T-cell (primary cell): ENCODE data around the gene ACAA2. TPM values are rescaled to one million over a fixed set of nuclear protein-coding genes. Genes with fewer than 3 reads are reported as not detected.

Source experiments
- ATAC-seq, 4 experiments: fragments of 200-7000 bp in 3 of 4; fragments of 150-1000 bp in 1 of 4; cut with Tn5 transposase; replicated peaks in 1 of 4; 1 replicate in 3 of 4; 2 replicates in 1 of 4; pipeline ENCODE4 v1.10.0; 2021; ENCODE audit warnings: moderate library complexity in 3 of 4, mild to moderate bottlenecking in 2 of 4, moderate number of reproducible peaks in 1 of 4
- CTCF ChIA-PET, 2 donors: fragments of 300-600 bp; sonication (Branson Sonifier 250); formaldehyde crosslinking; loops; one replicate each; lab custom pipeline; 2022; ENCODE audit warnings: antibody characterized with exemption in 2 of 2; lab: Charles Lee
- POLR2A ChIA-PET, 2 donors: fragments of 300-600 bp; sonication (Branson Sonifier 250); formaldehyde crosslinking; loops; one replicate each; lab custom pipeline; 2022; ENCODE audit warnings: antibody characterized with exemption in 2 of 2; lab: Charles Lee
- DNase-seq, 35 experiments: peaks; one replicate each; pipeline versions ENCODE4 v3.0.0 to v3.0.0-alpha.2; 2013 to 2023
- H3K27ac ChIP-seq: one replicate; pipeline ENCODE4 v1.5.1; 2013; ENCODE audit warnings: low read length
- H3K27me3 ChIP-seq, 2 experiments: replicated peaks in 1 of 2; 1 replicate in 1 of 2; 2 replicates in 1 of 2; pipeline versions ENCODE4 v1.6.1 to v1.7.0; 2013; ENCODE audit warnings: low read length in 1 of 2, mixed read lengths in 1 of 2; ENCODE audit not compliant: control insufficient read depth in 2 of 2, insufficient read depth in 2 of 2; ENCODE audit errors: extremely low read depth in 1 of 2
- H3K36me3 ChIP-seq, 2 donors: 1 replicate in 1 of 2; 2 replicates in 1 of 2; pipeline versions ENCODE4 v1.6.1 to v1.7.0; 2013; ENCODE audit warnings: low read length in 1 of 2; ENCODE audit not compliant: control insufficient read depth in 2 of 2, insufficient read depth in 1 of 2; ENCODE audit errors: extremely low read depth in 1 of 2
- H3K4me1 ChIP-seq, 2 experiments: 1 replicate in 1 of 2; 2 replicates in 1 of 2; pipeline versions ENCODE4 v1.6.1 to v1.7.0; 2013; ENCODE audit warnings: low read length in 2 of 2, mixed read lengths in 1 of 2; ENCODE audit not compliant: insufficient read depth in 2 of 2, control insufficient read depth in 1 of 2; ENCODE audit errors: extremely low read depth in 1 of 2
- H3K4me3 ChIP-seq, 2 donors: 1 replicate in 1 of 2; 2 replicates in 1 of 2; pipeline versions ENCODE4 v1.5.1 to v1.7.0; 2013; ENCODE audit warnings: mild to moderate bottlenecking in 2 of 2, low read length in 1 of 2, moderate library complexity in 1 of 2; ENCODE audit not compliant: control insufficient read depth in 1 of 2; ENCODE audit errors: extremely low read depth in 1 of 2
- H3K9me3 ChIP-seq: 2 replicates; pipeline ENCODE4 v1.7.0; 2013
- H3K27ac Mint-ChIP-seq, 2 donors: one replicate each; pipeline ENCODE4 v1.8.0; 2020 to 2021; ENCODE audit warnings: mild to moderate bottlenecking in 2 of 2, mixed read lengths in 2 of 2
- H3K27me3 Mint-ChIP-seq, 2 donors: one replicate each; pipeline ENCODE4 v1.8.0; 2021 to 2022; ENCODE audit warnings: mixed read lengths in 2 of 2
- H3K36me3 Mint-ChIP-seq: one replicate; pipeline ENCODE4 v1.8.0; 2021; ENCODE audit warnings: mixed read lengths
- H3K4me1 Mint-ChIP-seq, 3 donors: one replicate each; pipeline ENCODE4 v1.8.0; 2020 to 2022; ENCODE audit warnings: mixed read lengths in 3 of 3, mild to moderate bottlenecking in 1 of 3
- H3K4me3 Mint-ChIP-seq, 3 donors: one replicate each; pipeline ENCODE4 v1.8.0; 2020 to 2022; ENCODE audit warnings: mild to moderate bottlenecking in 3 of 3, mixed read lengths in 3 of 3, moderate library complexity in 3 of 3
- H3K9me3 Mint-ChIP-seq, 3 donors: one replicate each; pipeline ENCODE4 v1.8.0; 2020 to 2022; ENCODE audit warnings: mixed read lengths in 3 of 3
- WGBS: methylation state at CpG from one replicate; pipeline ENCODE4 v1.1.5; 2013; ENCODE audit warnings: missing lambda C conversion rate; ENCODE audit not compliant: insufficient coverage; 5-methylcytosine and 5-hydroxymethylcytosine counted together
- total RNA-seq, 35 experiments: library from RNA in 6 of 35; stranded (reverse) in 6 of 35; fragments of 120-200 nt in 1 of 35; gene quantifications; one replicate each; pipeline versions ENCODE4 v1.2.1 to v1.2.4 and lab custom pipeline; 2013 to 2026

Gene ACAA2
- total RNA-seq, 5 donors from 2014 or later (not counting 1 experiment from before 2014, with no cell fraction given), result 20.1 to 34.1 (median 28.3) TPM

DNA sequence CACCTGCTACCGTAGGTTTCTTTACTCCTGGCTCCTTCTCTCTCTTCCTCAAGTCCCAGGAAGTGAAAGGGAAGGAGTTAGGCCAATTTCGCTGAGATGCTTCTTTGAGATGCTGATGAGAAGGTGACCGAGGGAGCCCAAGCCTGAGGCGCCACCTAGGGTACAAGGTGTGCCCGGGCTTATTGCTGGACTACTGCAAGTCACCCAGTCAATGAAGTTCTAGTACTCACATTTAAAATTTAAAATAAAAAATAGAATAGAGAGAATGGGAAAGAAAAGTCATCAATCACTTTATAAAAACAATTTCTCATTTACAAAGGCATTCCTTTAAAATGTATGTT lies 45.3 kb downstream of the ACAA2 start:
- Mint-ChIP-seq H3K36me3 (no peaks in the 10 kb centered on the region), H3K9me3 (no peaks in the 10 kb centered on the region), H3K27ac (no peak overlapping the region), H3K27me3 (no peaks in the 10 kb centered on the region), H3K4me3 (no peak overlapping the region), H3K4me1 (peaks cover 0 to 7% (median 5%) of the 10 kb centered on the region in 3 donors)
- no CpG with 5 or more reads among the region's 5 CpGs for WGBS
- Histone ChIP-seq H3K27me3 (no peaks in the 10 kb centered on the region), H3K27ac (no peak overlapping the region), H3K9me3 (no peaks in the 10 kb centered on the region), H3K4me1 (no peaks in the 10 kb centered on the region), H3K36me3 (no peaks in the 10 kb centered on the region), H3K4me3 (no peak overlapping the region)
- CTCF ChIA-PET, result no interaction called here
- POLR2A ChIA-PET, result no interaction called here
- ATAC-seq (no peak), DNase-seq (peak in 4 of 35 experiments; percentile 5 to 44 (median 10))

DNA sequence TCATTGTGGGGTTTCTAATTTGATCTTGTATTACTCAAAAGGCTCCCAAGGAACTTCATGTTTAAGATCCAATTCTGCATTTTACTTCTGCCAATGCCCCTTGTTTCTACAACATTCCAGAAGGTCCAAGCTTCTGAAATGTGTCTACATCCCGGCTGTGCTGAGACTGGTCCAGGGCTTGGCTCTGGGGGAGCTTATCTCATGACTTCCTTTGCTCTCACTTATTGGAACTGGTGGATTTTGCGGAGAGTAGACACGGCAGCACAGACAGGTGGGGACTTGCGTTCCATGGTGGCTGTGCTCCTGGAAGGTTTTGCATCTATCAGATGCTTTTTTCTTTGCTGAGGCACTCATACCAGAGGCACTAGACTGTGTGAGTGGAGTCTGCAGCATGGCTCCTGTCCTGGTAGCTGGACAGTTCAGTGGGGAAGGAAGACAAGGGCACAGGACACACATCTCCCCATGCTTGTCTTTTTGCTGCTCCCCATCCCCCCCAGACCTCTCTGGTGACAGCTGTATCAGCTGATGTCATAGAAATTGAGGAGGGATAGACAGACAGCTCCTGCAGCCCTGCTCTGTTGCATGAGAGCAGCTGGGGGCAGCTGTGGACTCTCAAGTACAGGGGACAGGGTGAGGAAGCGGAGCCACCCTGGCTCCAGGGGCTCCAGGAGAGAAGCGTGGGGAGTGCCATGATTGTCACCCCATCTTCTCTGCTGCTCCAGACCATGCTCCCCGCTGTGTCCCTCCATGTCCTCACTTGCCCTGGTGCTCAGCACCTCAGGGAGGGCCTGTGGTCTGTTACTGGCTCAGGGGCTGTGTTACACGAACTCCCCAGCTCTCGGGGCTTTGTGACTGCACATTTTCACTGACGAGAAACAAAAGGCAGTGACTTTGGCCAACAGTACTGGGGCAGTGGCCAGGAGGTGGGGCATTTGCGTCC lies 46.0 kb downstream of the ACAA2 start:
- Histone ChIP-seq H3K4me3 (no peak overlapping the region), H3K9me3 (no peaks in the 10 kb centered on the region), H3K27me3 (no peaks in the 10 kb centered on the region), H3K4me1 (no peaks in the 10 kb centered on the region), H3K36me3 (no peaks in the 10 kb centered on the region), H3K27ac (no peak overlapping the region)
- H3K4me3 Mint-ChIP-seq, result no peak overlapping the region
- no peaks in the 10 kb centered on the region for H3K9me3 Mint-ChIP-seq
- POLR2A ChIA-PET, result no interaction called here
- H3K27me3 Mint-ChIP-seq, result no peaks in the 10 kb centered on the region
- H3K27ac Mint-ChIP-seq, result no peak overlapping the region
- peaks cover 0 to 7% (median 5%) of the 10 kb centered on the region in 3 donors for H3K4me1 Mint-ChIP-seq
- WGBS, result 97% methylated on average over 10 of the region's 11 CpGs
- no peaks in the 10 kb centered on the region for H3K36me3 Mint-ChIP-seq
- CTCF ChIA-PET, result no interaction called here
- ATAC-seq, result no peak
- DNase-seq, result no peak

DNA sequence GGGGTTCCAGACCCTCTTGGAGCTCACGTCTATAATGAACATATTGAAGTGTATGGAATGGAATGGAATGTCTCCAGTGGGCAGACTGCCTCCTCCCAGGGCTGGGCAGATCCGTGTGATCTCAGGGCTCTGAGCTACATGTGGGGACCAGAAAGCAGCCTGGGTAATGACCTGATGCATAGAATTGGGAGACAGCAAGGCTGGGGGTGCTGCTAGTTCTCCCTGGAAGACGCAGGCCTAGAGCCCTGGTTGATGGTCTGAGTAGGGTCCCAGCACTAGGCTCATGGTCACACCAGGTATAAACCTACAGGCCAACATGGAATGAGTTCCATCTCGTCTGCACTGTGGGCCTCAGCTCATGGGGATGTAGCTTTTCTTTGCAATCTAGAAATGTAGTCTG lies 46.7 kb downstream of the ACAA2 start:
- WGBS, result 76% methylated on average over 4 of the region's 4 CpGs
- Mint-ChIP-seq H3K27ac (no peak overlapping the region), H3K9me3 (no peaks in the 10 kb centered on the region), H3K4me3 (no peak overlapping the region), H3K27me3 (no peaks in the 10 kb centered on the region), H3K36me3 (no peaks in the 10 kb centered on the region), H3K4me1 (peaks cover 0 to 7% (median 5%) of the 10 kb centered on the region in 3 donors)
- CTCF ChIA-PET, result interaction anchor here in 1 of 2 donors (0.6 to 0.9 kb wide), 2 partner anchors 15 to 16 kb away, joined by 3 to 5 read pairs; no protein-coding TSS in a partner anchor
- H3K27ac ChIP-seq, result no peak overlapping the region
- no peaks in the 10 kb centered on the region for H3K36me3 ChIP-seq
- H3K4me3 ChIP-seq, result no peak overlapping the region
- ATAC-seq (no peak), DNase-seq (no peak)
- POLR2A ChIA-PET, result no interaction called here
- H3K4me1 ChIP-seq, result no peaks in the 10 kb centered on the region
- no peaks in the 10 kb centered on the region for H3K27me3 ChIP-seq
- H3K9me3 ChIP-seq, result no peaks in the 10 kb centered on the region

DNA sequence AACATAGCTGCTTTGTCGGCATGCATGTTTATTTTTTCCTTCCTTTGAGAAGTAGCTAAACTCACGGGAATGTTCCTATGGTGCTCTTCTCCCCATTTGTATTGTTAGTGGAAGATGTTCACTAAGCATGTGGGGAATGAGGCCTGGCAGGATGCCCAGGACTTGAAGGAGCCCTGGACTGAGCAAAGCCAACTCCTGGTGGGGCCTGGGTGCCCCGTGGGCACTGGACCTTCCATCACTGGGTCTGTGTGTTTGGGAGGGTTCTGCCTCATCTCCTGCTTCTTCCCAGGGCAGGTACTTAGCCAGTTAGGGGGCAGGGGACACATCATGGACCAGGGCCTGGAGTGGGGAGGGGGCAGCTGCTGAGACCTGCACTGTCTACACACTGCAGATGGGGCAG lies 49.3 kb downstream of the ACAA2 start:
- no peak overlapping the region for H3K4me3 Mint-ChIP-seq
- no peaks in the 10 kb centered on the region for H3K9me3 ChIP-seq
- peaks cover 0 to 7% (median 5%) of the 10 kb centered on the region in 3 donors for H3K4me1 Mint-ChIP-seq
- H3K27ac ChIP-seq, result no peak overlapping the region
- whole genome bisulfite sequencing, result 40% methylated on average over 1 of the region's 3 CpGs
- CTCF ChIA-PET, result no interaction called here
- POLR2A ChIA-PET, result interaction anchor here in 1 of 2 donors (0.6 kb wide), 1 partner anchor 1059 kb away, joined by 3 read pairs; no protein-coding TSS in a partner anchor
- peaks cover 0 to 7% of the 10 kb centered on the region in 2 experiments for H3K27me3 ChIP-seq
- H3K27me3 Mint-ChIP-seq, result no peaks in the 10 kb centered on the region
- DNase-seq (no peak), ATAC-seq (no peak)
- no peaks in the 10 kb centered on the region for H3K36me3 Mint-ChIP-seq
- H3K4me1 ChIP-seq, result no peaks in the 10 kb centered on the region
- no peaks in the 10 kb centered on the region for H3K36me3 ChIP-seq
- no peak overlapping the region for H3K4me3 ChIP-seq
- H3K9me3 Mint-ChIP-seq, result no peaks in the 10 kb centered on the region
- H3K27ac Mint-ChIP-seq, result no peak overlapping the region

DNA sequence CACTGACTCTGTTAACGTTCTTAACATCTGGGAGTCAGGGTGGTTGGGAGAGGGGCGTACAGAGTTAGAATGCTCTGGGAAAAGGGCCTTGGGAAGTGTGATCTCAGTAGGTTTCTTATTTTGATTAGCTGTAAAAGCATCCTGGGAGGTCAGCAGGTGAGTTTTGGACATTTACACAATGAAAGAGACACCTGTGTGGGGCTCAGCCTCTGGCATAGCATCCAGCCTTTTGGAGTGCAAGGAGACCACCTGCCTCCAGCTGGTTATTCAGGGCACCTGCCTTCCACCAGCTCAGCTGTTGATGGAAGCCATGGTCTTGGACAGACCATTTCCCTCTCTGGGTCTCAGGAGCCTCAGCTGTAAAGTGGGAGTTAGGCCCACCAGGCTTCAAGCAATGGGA lies 49.7 kb downstream of the ACAA2 start:
- Histone ChIP-seq H3K4me3 (no peak overlapping the region), H3K36me3 (no peaks in the 10 kb centered on the region), H3K9me3 (no peaks in the 10 kb centered on the region), H3K27ac (no peak overlapping the region), H3K27me3 (peaks cover 0 to 10% of the 10 kb centered on the region in 2 experiments), H3K4me1 (no peaks in the 10 kb centered on the region)
- H3K4me1 Mint-ChIP-seq, result peaks cover 0 to 7% (median 5%) of the 10 kb centered on the region in 3 donors
- 92% methylated on average over 2 of the region's 2 CpGs for WGBS
- H3K4me3 Mint-ChIP-seq, result no peak overlapping the region
- DNase-seq (no peak), ATAC-seq (no peak)
- no peaks in the 10 kb centered on the region for H3K36me3 Mint-ChIP-seq
- H3K27me3 Mint-ChIP-seq, result no peaks in the 10 kb centered on the region
- ChIA-PET POLR2A (interaction anchor here in 1 of 2 donors (0.6 kb wide), 1 partner anchor 1059 kb away, joined by 3 read pairs; no protein-coding TSS in a partner anchor), CTCF (no interaction called here)
- H3K27ac Mint-ChIP-seq, result no peak overlapping the region
- no peaks in the 10 kb centered on the region for H3K9me3 Mint-ChIP-seq

DNA sequence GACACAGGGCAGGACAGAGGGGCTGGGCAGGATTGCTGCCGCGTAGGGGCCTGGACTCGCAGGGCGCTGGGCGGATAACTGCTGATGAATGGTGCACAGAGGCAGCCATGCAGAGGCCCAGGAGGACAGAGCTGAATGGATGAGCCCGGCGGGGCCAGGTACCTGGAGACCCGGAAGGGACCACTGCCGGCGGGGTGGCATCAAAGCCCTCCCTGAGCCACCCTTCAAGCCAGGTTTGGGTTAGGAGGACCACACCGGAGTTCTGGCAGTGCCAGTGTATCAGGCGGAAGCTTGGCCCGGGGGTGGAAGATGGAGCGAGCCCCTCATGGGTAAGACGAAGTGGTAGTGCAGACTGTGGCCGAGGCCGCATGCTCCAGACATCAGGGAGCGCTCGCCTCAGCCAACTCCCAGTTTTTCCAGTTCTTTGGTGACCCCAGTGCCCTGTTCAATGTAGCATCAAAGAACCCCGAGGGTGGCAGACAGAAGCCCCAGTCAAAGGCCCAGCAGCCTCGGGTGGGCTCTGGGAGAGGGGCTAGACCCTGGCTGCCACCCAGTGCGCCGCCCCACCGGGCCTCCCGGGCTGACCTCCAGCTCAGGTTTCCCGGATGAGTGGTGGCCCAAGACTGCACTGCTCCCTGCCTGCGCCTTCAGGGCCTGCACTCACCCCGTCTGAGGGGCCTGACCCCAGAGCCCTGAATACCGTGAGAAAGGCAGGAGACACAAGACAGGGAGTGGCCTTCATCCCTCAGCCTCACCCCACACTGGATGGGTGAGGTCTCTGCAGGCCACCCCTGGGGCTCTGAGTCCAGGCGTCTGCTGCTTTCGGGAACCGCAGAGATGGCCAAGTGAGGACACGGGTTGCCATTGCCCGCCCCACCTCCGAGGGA lies 50.9 kb downstream of the ACAA2 start:
- CTCF ChIA-PET, result no interaction called here
- H3K4me3 Mint-ChIP-seq, result no peak overlapping the region
- peaks cover 0 to 7% (median 5%) of the 10 kb centered on the region in 3 donors for H3K4me1 Mint-ChIP-seq
- H3K27ac ChIP-seq, result no peak overlapping the region
- no peak overlapping the region for H3K27ac Mint-ChIP-seq
- H3K4me3 ChIP-seq, result no peak overlapping the region
- no peak for DNase-seq
- no peaks in the 10 kb centered on the region for H3K36me3 ChIP-seq
- no peaks in the 10 kb centered on the region for H3K4me1 ChIP-seq
- POLR2A ChIA-PET, result no interaction called here
- no peaks in the 10 kb centered on the region for H3K36me3 Mint-ChIP-seq
- no peak for ATAC-seq
- H3K9me3 ChIP-seq, result no peaks in the 10 kb centered on the region
- 93% methylated on average over 35 of the region's 35 CpGs for WGBS
- H3K27me3 ChIP-seq, result peaks cover 0 to 10% of the 10 kb centered on the region in 2 experiments
- H3K9me3 Mint-ChIP-seq, result no peaks in the 10 kb centered on the region
- peaks cover 0 to 2% of the 10 kb centered on the region in 2 donors for H3K27me3 Mint-ChIP-seq
